Spinal cord (tissue), 10 donors: ENCODE measurements around the gene GAL3ST1. TPM values are rescaled to one million over a fixed set of nuclear protein-coding genes. Genes with fewer than 3 reads are reported as not detected.

Source experiments
- DNase-seq, 6 donors: peaks; one replicate each; pipeline versions ENCODE4 v3.0.0 to v3.0.0-alpha.2; 2013 to 2015; ENCODE audit warnings: low spot score in 6 of 6, low read depth in 4 of 6
- H3K27ac ChIP-seq: one replicate; pipeline ENCODE4 v1.5.1; 2013; ENCODE audit warnings: low read depth, low read length, control low read depth
- H3K27me3 ChIP-seq: one replicate; pipeline ENCODE4 v1.6.1; 2013; ENCODE audit warnings: low read length; ENCODE audit not compliant: control insufficient read depth, insufficient read depth
- H3K36me3 ChIP-seq: one replicate; pipeline ENCODE4 v1.6.1; 2013; ENCODE audit warnings: low read length; ENCODE audit not compliant: control insufficient read depth, insufficient read depth
- H3K4me1 ChIP-seq: one replicate; pipeline ENCODE4 v1.6.1; 2013; ENCODE audit warnings: low read length; ENCODE audit not compliant: control insufficient read depth, insufficient read depth
- H3K4me3 ChIP-seq: one replicate; pipeline ENCODE4 v1.5.1; 2013; ENCODE audit warnings: low read depth, low read length, control low read depth
- H3K9me3 ChIP-seq: one replicate; pipeline ENCODE4 v1.6.1; 2013; ENCODE audit warnings: low read length; ENCODE audit not compliant: control insufficient read depth, insufficient read depth
- WGBS: methylation state at CpG from one replicate; pipeline ENCODE4 v1.1.5; 2013; ENCODE audit warnings: missing lambda C conversion rate; ENCODE audit not compliant: insufficient coverage; 5-methylcytosine and 5-hydroxymethylcytosine counted together
- polyA plus RNA-seq, 2 donors: library from polyadenylated mRNA; unstranded; fragments of 120-200 nt; gene quantifications; one replicate each; pipeline ENCODE4 v1.2.1, GENCODE V29; 2013; ENCODE audit not compliant: insufficient read length in 2 of 2
- total RNA-seq, 2 donors: library from RNA; depleted of rRNA in 1 of 2; stranded (reverse); fragments of 120-200 nt in 1 of 2; fragments of >200 nt in 1 of 2; gene quantifications; one replicate each; pipeline versions ENCODE4 v1.2.3 to v1.2.4, GENCODE V29; 2013 to 2014
- donor health status: healthy.

The GAL3ST1 gene
- total and polyA plus RNA-seq, 4 donors = 10.3 to 52.7 (median 29.4) TPM

- Histone ChIP-seq H3K4me3 (no peak overlapping the region), H3K4me1 (no peaks in the 10 kb centered on the region), H3K27me3 (peaks cover 21% of the 10 kb centered on the region), H3K9me3 (no peaks in the 10 kb centered on the region), H3K36me3 (no peaks in the 10 kb centered on the region), H3K27ac (no peak overlapping the region)
- DNase-seq = no peak
- 100% methylated on average over 3 of the region's 5 CpGs for WGBS
Observed at GRCh38 chr22:30508216-30508615, 66.2 kb downstream of the GAL3ST1 start.

- no CpG with 5 or more reads among the region's 4 CpGs for WGBS
- Histone ChIP-seq H3K27ac (no peak overlapping the region), H3K4me1 (no peaks in the 10 kb centered on the region), H3K36me3 (no peaks in the 10 kb centered on the region), H3K27me3 (peaks cover 21% of the 10 kb centered on the region), H3K4me3 (no peak overlapping the region), H3K9me3 (no peaks in the 10 kb centered on the region)
- no peak for DNase-seq
Observed at GRCh38 chr22:30507670-30508069, 66.8 kb downstream of the GAL3ST1 start.

- Histone ChIP-seq H3K27me3 (peaks cover 21% of the 10 kb centered on the region), H3K4me3 (no peak overlapping the region), H3K36me3 (no peaks in the 10 kb centered on the region), H3K4me1 (no peaks in the 10 kb centered on the region), H3K9me3 (no peaks in the 10 kb centered on the region), H3K27ac (no peak overlapping the region)
- no peak for DNase-seq
- WGBS = 73% methylated on average over 8 of the region's 8 CpGs
Observed at GRCh38 chr22:30506507-30506968, 67.9 kb downstream of the GAL3ST1 start.

Other genes starting within 250 kb of the GAL3ST1 start
- 10 to 100 TPM in 1 of 2 donors, 1 to 10 TPM in 1; 9.1 to 16.3 TPM for gene TBC1D10A, start 247.7 kb downstream of the GAL3ST1 start, total RNA-seq
- 10 to 100 TPM; 18.0 to 24.5 TPM for gene TBC1D10A, start 247.7 kb downstream of the GAL3ST1 start, polyA plus RNA-seq
- 10 to 100 TPM; 25.2 to 50.1 TPM for gene SF3A1, start 217.8 kb downstream of the GAL3ST1 start, total RNA-seq
- gene SF3A1, start 217.8 kb downstream of the GAL3ST1 start, polyA plus RNA-seq = 100 to 1,000 TPM; 139 to 140 TPM
- 1 to 10 TPM; 4.2 to 6.0 TPM for gene CCDC157, start 217.7 kb downstream of the GAL3ST1 start, total RNA-seq
- gene CCDC157, start 217.7 kb downstream of the GAL3ST1 start, polyA plus RNA-seq = 10 to 100 TPM in 1 of 2 donors, 1 to 10 TPM in 1; 9.6 to 10.1 TPM
- 10 to 100 TPM; 16.0 to 23.6 TPM for gene RNF215, start 187.3 kb downstream of the GAL3ST1 start, total RNA-seq
- 10 to 100 TPM; 35.0 to 40.5 TPM for gene RNF215, start 187.3 kb downstream of the GAL3ST1 start, polyA plus RNA-seq
- 10 to 100 TPM; 11.2 to 14.7 TPM for gene SEC14L2, start 177.6 kb downstream of the GAL3ST1 start, total RNA-seq
- gene SEC14L2, start 177.6 kb downstream of the GAL3ST1 start, polyA plus RNA-seq = 10 to 100 TPM; 21.0 to 22.3 TPM
- gene MTFP1, start 148.9 kb downstream of the GAL3ST1 start, total RNA-seq = 1 to 10 TPM; 2.1 to 9.5 TPM
- 1 to 10 TPM; 6.3 to 6.5 TPM for gene MTFP1, start 148.9 kb downstream of the GAL3ST1 start, polyA plus RNA-seq
- gene SEC14L3, start 102.6 kb downstream of the GAL3ST1 start, total RNA-seq = not detected
- gene SEC14L3, start 102.6 kb downstream of the GAL3ST1 start, polyA plus RNA-seq = under 1 TPM in 1 of 2 donors, not detected in 1; 0.14 TPM
- under 1 TPM; 0.28 to 0.50 TPM for gene SEC14L4, start 69.0 kb downstream of the GAL3ST1 start, total RNA-seq
- under 1 TPM; 0.32 to 0.38 TPM for gene SEC14L4, start 69.0 kb downstream of the GAL3ST1 start, polyA plus RNA-seq
- 1 to 10 TPM; 3.1 to 7.9 TPM for gene SEC14L6, start 27.9 kb downstream of the GAL3ST1 start, total RNA-seq
- gene SEC14L6, start 27.9 kb downstream of the GAL3ST1 start, polyA plus RNA-seq = 1 to 10 TPM; 2.6 to 3.9 TPM
- gene PES1, start 17.2 kb upstream of the GAL3ST1 start, total RNA-seq = 10 to 100 TPM; 28.5 to 64.5 TPM
- 10 to 100 TPM; 53.8 to 55.8 TPM for gene PES1, start 17.2 kb upstream of the GAL3ST1 start, polyA plus RNA-seq
- 100 to 1,000 TPM in 1 of 2 donors, 10 to 100 TPM in 1; 29.9 to 118 TPM for gene TCN2, start 32.5 kb upstream of the GAL3ST1 start, total RNA-seq
- 10 to 100 TPM; 37.8 to 56.9 TPM for gene TCN2, start 32.5 kb upstream of the GAL3ST1 start, polyA plus RNA-seq
- gene SLC35E4, start 61.1 kb upstream of the GAL3ST1 start, total RNA-seq = 1 to 10 TPM; 5.1 to 5.2 TPM
- gene SLC35E4, start 61.1 kb upstream of the GAL3ST1 start, polyA plus RNA-seq = 1 to 10 TPM; 7.1 to 8.3 TPM
- gene DUSP18, start 93.2 kb upstream of the GAL3ST1 start, total RNA-seq = 10 to 100 TPM in 1 of 2 donors, 1 to 10 TPM in 1; 9.9 to 10.5 TPM
- 10 to 100 TPM; 16.8 to 21.1 TPM for gene DUSP18, start 93.2 kb upstream of the GAL3ST1 start, polyA plus RNA-seq
- 10 to 100 TPM; 20.7 to 22.5 TPM for gene OSBP2, start 120.2 kb upstream of the GAL3ST1 start, total RNA-seq
- gene OSBP2, start 120.2 kb upstream of the GAL3ST1 start, polyA plus RNA-seq = 10 to 100 TPM; 22.3 to 25.0 TPM